GM23338 (cell line): ENCODE results near the gene ETV6. TPM values are rescaled to one million over a fixed set of nuclear protein-coding genes. Genes with fewer than 3 reads are reported as not detected.
A peak's percentile ranks its signal among the peaks of the same experiment; 100 is the strongest.

ENCODE experiments used
- ATAC-seq: fragments of 200-7000 bp; cut with Tn5 transposase; 3 replicates; pipeline ENCODE4 v1.9.1; 2020
- DNase-seq: peaks from one replicate; pipeline ENCODE4 v3.0.0-alpha.2; 2015; ENCODE audit warnings: low spot score
- H2AFZ ChIP-seq: fragments of 200-600 bp; sonication (generic); 2 replicates; pipeline ENCODE4 v1.8.0; 2016; ENCODE audit warnings: antibody characterized with exemption, mild to moderate bottlenecking, moderate library complexity
- H3F3A ChIP-seq: fragments of 200-600 bp; sonication (generic); replicated peaks from 2 replicates; pipeline ENCODE4 v1.8.0; 2017; ENCODE audit warnings: antibody characterized with exemption, mixed run types, low read depth
- H3K27ac ChIP-seq: fragments of 200-600 bp; sonication (generic); 2 replicates; pipeline ENCODE4 v1.6.1; 2016; ENCODE audit warnings: low read depth
- H3K27me3 ChIP-seq: fragments of 200-600 bp; sonication (generic); 2 replicates; pipeline ENCODE4 v1.8.0; 2016; ENCODE audit warnings: mild to moderate bottlenecking, mixed run types, moderate library complexity; ENCODE audit not compliant: insufficient read depth
- H3K36me3 ChIP-seq: fragments of 200-600 bp; sonication (generic); 2 replicates; pipeline ENCODE4 v1.8.0; 2016; ENCODE audit warnings: mild to moderate bottlenecking; ENCODE audit not compliant: insufficient read depth
- H3K4me1 ChIP-seq: fragments of 200-600 bp; sonication (generic); 2 replicates; pipeline ENCODE4 v1.8.0; 2016; ENCODE audit warnings: mild to moderate bottlenecking, moderate library complexity; ENCODE audit not compliant: insufficient read depth
- H3K4me2 ChIP-seq: fragments of 200-600 bp; sonication (generic); 2 replicates; pipeline ENCODE4 v1.7.1; 2017; ENCODE audit warnings: mixed run types
- H3K4me3 ChIP-seq: fragments of 200-600 bp; sonication (generic); 2 replicates; pipeline ENCODE4 v1.6.1; 2016; ENCODE audit warnings: mixed run types
- H3K79me2 ChIP-seq: fragments of 200-600 bp; sonication (generic); replicated peaks from 2 replicates; pipeline ENCODE4 v1.8.0; 2017; ENCODE audit warnings: mild to moderate bottlenecking; ENCODE audit not compliant: insufficient read depth
- H3K9me2 ChIP-seq: fragments of 200-600 bp; sonication (generic); 2 replicates; pipeline ENCODE4 v1.8.0; 2017; ENCODE audit not compliant: insufficient read depth
- H4K20me1 ChIP-seq: fragments of 200-600 bp; sonication (generic); replicated peaks from 2 replicates; pipeline ENCODE4 v1.8.0; 2017; ENCODE audit warnings: mild to moderate bottlenecking; ENCODE audit not compliant: insufficient read depth
- H3K27ac Mint-ChIP-seq: 2 replicates; pipeline ENCODE4 v1.8.0; 2020; ENCODE audit warnings: inconsistent platforms, mild to moderate bottlenecking, moderate library complexity, mixed read lengths
- H3K27me3 Mint-ChIP-seq: 3 replicates; pipeline ENCODE4 v1.8.0; 2022; ENCODE audit warnings: low read depth, mild to moderate bottlenecking, moderate library complexity, mixed read lengths, inconsistent platforms; ENCODE audit not compliant: insufficient read depth, poor library complexity
- H3K36me3 Mint-ChIP-seq: 3 replicates; pipeline ENCODE4 v1.8.0; 2021; ENCODE audit warnings: low read depth, mild to moderate bottlenecking, inconsistent platforms, moderate library complexity, mixed read lengths
- H3K4me1 Mint-ChIP-seq: 3 replicates; pipeline ENCODE4 v1.8.0; 2020; ENCODE audit warnings: mild to moderate bottlenecking, inconsistent platforms, mixed read lengths
- H3K4me3 Mint-ChIP-seq: 3 replicates; pipeline ENCODE4 v1.8.0; 2021; ENCODE audit warnings: moderate library complexity, mild to moderate bottlenecking, inconsistent platforms, mixed read lengths
- H3K9me3 Mint-ChIP-seq: 3 replicates; pipeline ENCODE4 v1.8.0; 2020; ENCODE audit warnings: moderate library complexity, mild to moderate bottlenecking, inconsistent platforms, mixed read lengths
- NANOG ChIP-seq: IDR thresholded peaks from 2 replicates; pipeline ENCODE4 v1.6.1; 2016; ENCODE audit warnings: antibody characterized with exemption, borderline replicate concordance
- POLR2AphosphoS5 ChIP-seq: IDR thresholded peaks from 2 replicates; pipeline ENCODE4 v1.6.1; 2016; ENCODE audit warnings: antibody characterized with exemption, low read depth
- ZNF114 ChIP-seq: fragments of 250-450 bp; sonication (Bioruptor Pico); IDR thresholded peaks from 2 replicates; pipeline ENCODE4 v1.5.0; 2020; ENCODE audit warnings: mild to moderate bottlenecking, moderate library complexity
- polyA plus RNA-seq: library from polyadenylated mRNA; unstranded; fragments of >200 nt; fragmentation: Nextera tagmentation; extraction: Ambion mirVana; gene quantifications from 2 replicates; pipeline ENCODE4 v1.2.1, GENCODE V29; 2016
- total RNA-seq: library from RNA; depleted of rRNA; stranded (reverse); fragments of >200 nt; shearing (Covaris generic); gene quantifications from 2 replicates; pipeline ENCODE4 v1.2.3, GENCODE V29; 2014
- TF ChIP-seq, protein P1 (sequence below), 2 experiments: fragments of 200-600 bp in 1 of 2; sonication (generic) in 1 of 2; conservative IDR thresholded peaks; 2 replicates each; pipeline versions ENCODE4 v1.5.1 to v1.6.1; 2016 to 2017; ENCODE audit warnings: antibody characterized with exemption in 2 of 2, low read depth in 2 of 2, mild to moderate bottlenecking in 2 of 2, moderate library complexity in 1 of 2
- TF ChIP-seq, protein P2 (sequence below): IDR thresholded peaks from one replicate; pipeline ENCODE4 v1.6.1; 2018; ENCODE audit warnings: antibody characterized with exemption; ENCODE audit not compliant: unreplicated experiment
- TF ChIP-seq, protein P3 (sequence below): IDR thresholded peaks from 2 replicates; pipeline ENCODE4 v1.6.1; 2016; ENCODE audit warnings: antibody characterized with exemption

The ETV6 gene
- total and polyA plus RNA-seq, 2 experiments from 2014 or later: 7.5 to 15.1 TPM

DNA sequence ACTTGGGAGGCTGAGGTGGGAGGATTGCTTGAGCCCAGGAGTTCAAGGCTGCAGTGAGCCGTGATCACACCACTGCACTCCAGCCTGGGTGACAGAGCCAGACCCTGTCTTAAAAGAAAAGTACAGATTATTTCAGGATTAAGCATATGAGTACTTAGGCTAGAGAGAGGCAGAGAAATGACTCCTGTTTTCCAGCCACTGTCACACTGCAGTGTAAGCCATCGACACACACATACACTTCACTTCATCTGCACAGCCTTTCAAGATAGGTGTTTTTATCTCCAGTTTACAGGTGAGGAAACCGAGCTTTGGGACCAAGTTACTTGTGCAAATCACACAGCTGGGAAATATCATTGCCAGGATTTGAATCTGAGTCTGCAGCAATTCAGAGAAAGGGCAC, 77.2 kb downstream of the ETV6 start (continued):
- no peak for TF ChIP-seq NANOG
- no peak for TF ChIP-seq ZNF114 (CRISPR knock-in tag)
- TF ChIP-seq, protein P1, sequence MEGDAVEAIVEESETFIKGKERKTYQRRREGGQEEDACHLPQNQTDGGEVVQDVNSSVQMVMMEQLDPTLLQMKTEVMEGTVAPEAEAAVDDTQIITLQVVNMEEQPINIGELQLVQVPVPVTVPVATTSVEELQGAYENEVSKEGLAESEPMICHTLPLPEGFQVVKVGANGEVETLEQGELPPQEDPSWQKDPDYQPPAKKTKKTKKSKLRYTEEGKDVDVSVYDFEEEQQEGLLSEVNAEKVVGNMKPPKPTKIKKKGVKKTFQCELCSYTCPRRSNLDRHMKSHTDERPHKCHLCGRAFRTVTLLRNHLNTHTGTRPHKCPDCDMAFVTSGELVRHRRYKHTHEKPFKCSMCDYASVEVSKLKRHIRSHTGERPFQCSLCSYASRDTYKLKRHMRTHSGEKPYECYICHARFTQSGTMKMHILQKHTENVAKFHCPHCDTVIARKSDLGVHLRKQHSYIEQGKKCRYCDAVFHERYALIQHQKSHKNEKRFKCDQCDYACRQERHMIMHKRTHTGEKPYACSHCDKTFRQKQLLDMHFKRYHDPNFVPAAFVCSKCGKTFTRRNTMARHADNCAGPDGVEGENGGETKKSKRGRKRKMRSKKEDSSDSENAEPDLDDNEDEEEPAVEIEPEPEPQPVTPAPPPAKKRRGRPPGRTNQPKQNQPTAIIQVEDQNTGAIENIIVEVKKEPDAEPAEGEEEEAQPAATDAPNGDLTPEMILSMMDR (conservative IDR thresholded peaks at IDR 0.05; ENCODE audit: low read depth in 2 of 2): no peak
- TF ChIP-seq, protein P2, sequence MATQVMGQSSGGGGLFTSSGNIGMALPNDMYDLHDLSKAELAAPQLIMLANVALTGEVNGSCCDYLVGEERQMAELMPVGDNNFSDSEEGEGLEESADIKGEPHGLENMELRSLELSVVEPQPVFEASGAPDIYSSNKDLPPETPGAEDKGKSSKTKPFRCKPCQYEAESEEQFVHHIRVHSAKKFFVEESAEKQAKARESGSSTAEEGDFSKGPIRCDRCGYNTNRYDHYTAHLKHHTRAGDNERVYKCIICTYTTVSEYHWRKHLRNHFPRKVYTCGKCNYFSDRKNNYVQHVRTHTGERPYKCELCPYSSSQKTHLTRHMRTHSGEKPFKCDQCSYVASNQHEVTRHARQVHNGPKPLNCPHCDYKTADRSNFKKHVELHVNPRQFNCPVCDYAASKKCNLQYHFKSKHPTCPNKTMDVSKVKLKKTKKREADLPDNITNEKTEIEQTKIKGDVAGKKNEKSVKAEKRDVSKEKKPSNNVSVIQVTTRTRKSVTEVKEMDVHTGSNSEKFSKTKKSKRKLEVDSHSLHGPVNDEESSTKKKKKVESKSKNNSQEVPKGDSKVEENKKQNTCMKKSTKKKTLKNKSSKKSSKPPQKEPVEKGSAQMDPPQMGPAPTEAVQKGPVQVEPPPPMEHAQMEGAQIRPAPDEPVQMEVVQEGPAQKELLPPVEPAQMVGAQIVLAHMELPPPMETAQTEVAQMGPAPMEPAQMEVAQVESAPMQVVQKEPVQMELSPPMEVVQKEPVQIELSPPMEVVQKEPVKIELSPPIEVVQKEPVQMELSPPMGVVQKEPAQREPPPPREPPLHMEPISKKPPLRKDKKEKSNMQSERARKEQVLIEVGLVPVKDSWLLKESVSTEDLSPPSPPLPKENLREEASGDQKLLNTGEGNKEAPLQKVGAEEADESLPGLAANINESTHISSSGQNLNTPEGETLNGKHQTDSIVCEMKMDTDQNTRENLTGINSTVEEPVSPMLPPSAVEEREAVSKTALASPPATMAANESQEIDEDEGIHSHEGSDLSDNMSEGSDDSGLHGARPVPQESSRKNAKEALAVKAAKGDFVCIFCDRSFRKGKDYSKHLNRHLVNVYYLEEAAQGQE: no peak
- TF ChIP-seq POLR2AphosphoS5: no peak

DNA sequence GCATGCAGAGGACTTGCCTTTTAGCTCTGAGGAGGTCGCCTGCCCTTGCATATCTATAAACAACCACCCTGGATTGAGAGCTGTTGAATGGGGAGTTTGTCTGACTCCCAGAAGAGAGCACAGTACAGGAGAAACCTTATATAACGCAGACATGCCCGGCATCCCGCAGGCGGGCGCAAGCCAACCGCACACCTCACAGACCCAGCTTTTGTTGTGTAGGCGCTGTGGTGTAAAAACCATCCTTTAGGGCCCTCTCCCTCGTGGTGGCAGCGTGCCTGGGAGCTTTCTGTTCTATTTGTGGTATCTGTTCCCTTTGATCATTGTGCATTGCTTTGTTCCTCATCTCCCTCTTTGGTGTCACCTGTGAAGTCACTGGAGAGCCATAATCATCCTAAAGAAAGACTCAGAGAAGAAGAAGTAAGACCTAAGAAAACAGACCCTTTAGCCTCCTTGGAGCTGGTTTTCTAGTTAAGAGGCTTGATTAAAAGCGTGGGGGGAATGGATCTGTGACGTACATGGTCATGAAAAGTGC, 77.7 kb downstream of the ETV6 start:
- Histone ChIP-seq H3K4me2 (no peak overlapping the region), H3K36me3 (no peaks in the 10 kb centered on the region), H3K27ac (no peak overlapping the region), H4K20me1 (no peaks in the 10 kb centered on the region), H3K79me2 (0 out of 2 replicates have a peak, but pooled peaks cover 9% of the 10 kb centered on the region), H3K9me2 (no peaks in the 10 kb centered on the region), H2AFZ (no peak overlapping the region), H3K4me3 (no peak overlapping the region), H3F3A (no peaks in the 10 kb centered on the region), H3K27me3 (no peaks in the 10 kb centered on the region), H3K4me1 (peaks cover 16% of the 10 kb centered on the region)
- Mint-ChIP-seq H3K4me1 (peaks cover 60% of the 10 kb centered on the region), H3K36me3 (no peaks in the 10 kb centered on the region), H3K9me3 (no peaks in the 10 kb centered on the region), H3K4me3 (no peak overlapping the region), H3K27ac (peak overlapping the region; percentile 43; the same call in 1 of the 2 replicates), H3K27me3 (peaks cover 2% of the 10 kb centered on the region)
- TF ChIP-seq, protein P3, sequence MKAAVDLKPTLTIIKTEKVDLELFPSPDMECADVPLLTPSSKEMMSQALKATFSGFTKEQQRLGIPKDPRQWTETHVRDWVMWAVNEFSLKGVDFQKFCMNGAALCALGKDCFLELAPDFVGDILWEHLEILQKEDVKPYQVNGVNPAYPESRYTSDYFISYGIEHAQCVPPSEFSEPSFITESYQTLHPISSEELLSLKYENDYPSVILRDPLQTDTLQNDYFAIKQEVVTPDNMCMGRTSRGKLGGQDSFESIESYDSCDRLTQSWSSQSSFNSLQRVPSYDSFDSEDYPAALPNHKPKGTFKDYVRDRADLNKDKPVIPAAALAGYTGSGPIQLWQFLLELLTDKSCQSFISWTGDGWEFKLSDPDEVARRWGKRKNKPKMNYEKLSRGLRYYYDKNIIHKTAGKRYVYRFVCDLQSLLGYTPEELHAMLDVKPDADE: no peak
- TF ChIP-seq, protein P2: no peak
- no peak for TF ChIP-seq NANOG
- DNase-seq: no peak
- ATAC-seq: no peak
